GM21825 (cell line): Measurements from ENCODE around the gene GYPC.
"Not testable (repeated sequence)": the region's sequence is repeated elsewhere in the genome, so short reads cannot be mapped to it uniquely, and the experiment has no call there.

ENCODE experiments used
- ATAC-seq: cut with Tn5 transposase; IDR thresholded peaks from one replicate; pipeline ENCODE4 v1.9.1; 2021; ENCODE audit warnings: mild to moderate bottlenecking, moderate library complexity; ENCODE audit not compliant: unreplicated experiment

The GYPC gene

GRCh38 chr2:126668254-126668653, 12.3 kb downstream of the GYPC start:
- no peak for ATAC-seq

DNA sequence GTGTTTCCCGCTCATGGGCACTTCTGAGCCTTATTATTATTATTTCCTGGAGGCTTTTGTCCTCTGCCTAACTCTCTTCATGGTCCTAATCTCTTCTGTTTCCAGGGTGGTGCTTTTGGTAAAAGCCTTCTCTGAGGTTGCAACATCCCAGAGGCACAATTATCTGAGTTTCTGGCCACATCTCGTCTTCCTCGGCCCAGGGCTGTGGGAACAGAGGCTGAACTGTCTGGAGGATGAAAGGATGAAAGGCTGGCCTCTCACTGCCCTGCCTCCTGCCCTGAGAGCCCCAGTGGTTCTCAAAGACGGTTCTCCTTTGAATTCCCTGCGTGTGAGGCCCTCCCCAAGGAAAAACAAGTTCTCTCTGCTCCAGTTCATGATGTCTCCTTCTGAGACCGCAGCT, 13.8 kb downstream of the GYPC start:
- no peak for ATAC-seq

GRCh38 chr2:126671488-126671887, 15.5 kb downstream of the GYPC start:
- ATAC-seq, result no peak

DNA sequence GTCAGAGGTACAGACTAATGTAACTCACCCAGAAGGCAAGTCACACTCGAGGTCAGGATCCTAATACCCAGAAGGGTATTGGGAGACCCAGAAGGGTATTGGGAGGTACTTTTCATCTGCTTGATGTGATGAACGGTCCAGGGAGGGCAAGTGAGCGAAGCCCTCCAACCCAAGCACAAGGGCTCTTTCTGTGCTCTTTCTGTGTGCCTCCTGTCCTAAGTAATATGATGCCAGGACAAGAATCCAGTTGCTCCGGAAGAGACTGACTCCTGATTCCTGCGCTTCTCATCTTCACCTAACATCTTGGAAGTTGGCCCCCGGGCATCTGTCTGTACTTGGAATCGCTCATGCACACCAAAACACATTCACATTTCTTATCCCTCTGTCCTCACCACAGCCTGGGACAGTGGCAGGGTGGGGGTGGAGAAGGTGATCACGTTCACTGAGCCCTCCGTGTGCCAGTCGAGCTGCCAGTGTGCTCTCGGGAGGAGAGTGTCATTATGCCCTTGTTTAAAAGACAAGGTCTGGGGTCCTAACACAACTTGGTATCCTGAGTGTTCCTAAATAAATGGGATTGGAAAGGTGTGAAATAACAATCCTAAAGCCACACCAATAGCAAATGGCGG, 17.1 kb downstream of the GYPC start:
- no peak for ATAC-seq

DNA sequence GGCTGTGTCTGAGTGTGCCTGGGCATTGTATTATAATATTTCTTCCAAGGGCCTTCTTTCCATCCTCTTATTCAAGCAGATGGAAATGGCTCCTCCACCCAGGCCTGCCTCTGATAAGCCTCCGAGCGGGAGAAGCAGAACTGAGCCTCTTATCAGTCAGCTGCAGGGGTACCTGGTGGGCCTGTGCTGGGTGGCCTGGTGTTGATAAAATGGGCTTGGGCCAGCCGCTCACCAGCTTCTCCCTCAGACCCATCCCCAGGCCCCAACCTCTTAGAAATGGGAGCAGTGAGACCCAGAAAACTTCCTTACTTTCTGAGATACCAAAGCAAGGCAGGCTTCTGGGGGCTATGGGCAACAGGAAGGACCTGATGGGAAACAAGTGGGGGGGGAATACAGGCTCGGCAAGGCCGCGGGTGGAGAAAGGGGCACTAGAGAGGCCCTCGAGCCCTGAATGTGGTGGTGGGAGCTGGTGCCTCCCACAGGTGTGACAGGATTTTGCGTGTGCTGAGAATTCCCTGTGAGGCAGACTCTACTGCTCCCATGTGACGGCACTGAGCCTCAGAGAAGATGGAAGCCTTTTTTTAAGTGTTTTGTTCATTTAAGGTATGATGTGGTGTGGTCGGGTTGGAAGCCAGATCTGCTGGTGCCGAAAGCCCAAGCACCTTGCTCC, 18.3 kb downstream of the GYPC start:
- no peak for ATAC-seq

- no peak for ATAC-seq
Observed at GRCh38 chr2:126675637-126676036, 19.7 kb downstream of the GYPC start.

DNA sequence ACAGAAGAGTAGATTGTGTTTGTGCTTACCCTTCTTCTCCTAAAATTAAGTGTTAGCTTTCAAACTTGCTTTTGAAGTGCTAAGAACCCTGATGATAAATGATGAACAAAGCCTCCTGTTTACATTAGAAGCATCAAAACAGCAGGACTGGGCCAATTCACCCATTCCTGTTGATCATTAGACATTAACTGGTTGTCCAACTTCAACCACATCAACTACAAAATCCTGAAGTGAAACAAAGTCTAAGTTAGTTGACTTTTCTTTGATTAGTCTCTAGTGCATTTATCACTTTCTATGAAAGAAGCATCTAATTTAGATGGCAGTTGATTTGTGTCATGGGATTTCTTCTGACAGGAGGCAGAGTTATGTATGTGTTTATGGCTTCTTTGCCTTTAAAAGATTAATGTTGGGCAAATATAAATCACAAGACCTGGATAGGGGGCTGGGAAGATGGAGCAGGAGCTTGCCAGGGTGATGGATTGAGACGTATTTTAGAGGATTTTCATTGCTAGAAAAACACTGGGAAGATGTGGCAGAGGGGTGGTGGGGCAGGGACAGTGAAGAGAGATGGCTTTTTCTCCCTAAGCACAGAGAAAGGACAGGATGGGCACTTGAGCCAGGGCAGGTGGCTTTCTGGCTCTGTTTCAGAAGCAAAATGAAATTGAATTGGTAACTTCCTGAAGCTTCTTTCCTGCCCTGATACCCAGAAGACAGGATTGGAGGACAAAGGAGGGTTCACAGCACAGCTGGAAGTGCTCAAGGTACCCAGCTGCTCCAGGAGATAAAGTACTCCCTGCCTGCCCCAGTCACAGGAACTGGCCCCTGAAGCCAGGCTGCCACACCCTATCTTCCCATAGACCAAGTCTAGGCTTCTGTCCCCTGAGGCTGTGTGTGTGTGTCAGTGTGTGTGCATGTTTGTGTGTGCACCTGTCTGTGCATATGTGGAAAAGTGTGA, 20.5 kb downstream of the GYPC start:
- no peak for ATAC-seq

- no peak for ATAC-seq
Observed at GRCh38 chr2:126677176-126677538, 21.2 kb downstream of the GYPC start.

DNA sequence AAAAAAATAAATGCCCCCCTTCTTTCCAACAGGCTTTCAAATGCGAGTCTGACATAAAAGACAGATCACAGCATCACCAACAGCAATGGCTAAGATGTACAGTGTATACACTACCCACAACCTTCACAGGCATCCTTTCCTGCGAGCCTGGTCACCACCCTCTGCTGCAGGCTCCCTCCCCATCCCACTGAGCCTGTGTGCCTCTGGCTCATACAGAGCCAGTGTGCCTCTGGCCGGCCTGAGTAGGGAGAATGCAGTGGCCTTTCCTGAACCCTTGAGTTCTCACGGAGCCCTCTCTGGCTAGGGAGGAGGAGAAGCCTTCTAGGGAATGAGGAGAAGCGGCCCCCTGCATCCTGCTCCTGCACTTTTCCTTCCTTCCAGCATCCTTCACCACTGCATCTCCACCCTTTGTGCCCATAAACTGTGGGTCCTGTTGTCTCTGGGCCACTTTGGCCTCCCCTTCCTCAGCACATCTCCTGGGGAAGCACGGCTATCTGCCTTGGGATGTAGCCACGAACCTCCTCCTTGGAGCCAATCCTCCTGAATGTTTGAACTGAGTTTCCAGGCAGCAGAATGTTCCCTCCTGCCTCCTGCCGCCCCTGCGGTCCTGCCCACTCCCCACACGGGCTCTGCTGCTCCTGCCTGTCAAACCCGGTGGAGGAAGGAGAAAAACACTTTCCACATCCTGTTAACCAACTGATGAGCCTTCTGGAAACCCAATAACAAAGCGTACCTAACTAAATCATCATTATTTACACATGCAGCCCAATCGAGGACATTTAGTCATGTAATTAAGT, 22.5 kb downstream of the GYPC start:
- ATAC-seq, result no peak

DNA sequence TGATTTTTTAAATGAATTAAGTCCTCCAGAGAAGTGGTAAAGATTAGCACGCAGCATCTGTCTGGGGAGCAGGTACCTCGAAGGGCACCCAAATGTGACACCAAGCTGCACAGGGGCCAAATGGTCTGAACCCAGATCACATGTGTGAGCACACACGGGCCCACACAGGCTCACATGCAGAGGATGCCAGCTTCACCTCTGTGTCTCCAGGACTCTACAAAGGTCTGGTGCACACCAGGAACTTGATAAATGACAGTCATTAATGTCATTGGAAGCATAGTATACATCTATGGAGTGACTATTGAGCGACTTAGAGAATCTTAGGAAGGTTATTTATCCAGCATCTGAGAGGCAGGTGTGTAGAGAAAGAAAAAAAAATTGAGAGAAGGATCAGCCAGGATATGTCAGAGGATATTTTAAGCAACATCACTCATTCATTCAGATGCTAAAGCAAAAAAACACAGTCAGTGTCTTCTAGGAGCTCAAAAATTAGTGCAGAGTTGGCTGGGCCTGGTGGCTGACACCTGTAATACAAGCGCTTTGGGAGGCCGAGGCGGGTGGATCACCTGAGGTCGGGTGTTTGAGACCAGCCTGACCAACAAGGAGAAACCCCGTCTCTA, 23.2 kb downstream of the GYPC start:
- ATAC-seq, result no peak

GRCh38 chr2:126681505-126681904, 25.5 kb downstream of the GYPC start:
- ATAC-seq, result no peak

DNA sequence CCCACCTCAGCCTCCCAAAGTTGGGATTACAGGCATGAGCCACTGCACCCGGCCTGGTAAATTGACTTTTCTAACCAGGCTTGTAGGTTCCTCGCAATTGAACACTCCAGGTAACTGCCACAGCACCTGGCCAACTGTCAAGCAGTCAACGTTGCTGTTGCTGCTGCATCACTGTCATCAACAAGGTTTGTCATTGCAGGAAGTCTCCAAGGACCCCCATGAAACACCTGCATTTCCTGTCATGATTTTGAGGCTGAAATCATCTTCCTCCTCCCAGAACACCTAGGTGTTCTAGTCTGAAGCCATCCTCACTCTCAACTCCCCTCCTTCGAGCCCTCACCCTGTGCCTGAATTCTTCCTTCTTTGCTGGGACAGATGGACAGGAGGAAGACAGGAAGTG, 29.7 kb downstream of the GYPC start:
- ATAC-seq, result no peak

- ATAC-seq, result no peak
Observed at GRCh38 chr2:126686286-126686685, 30.3 kb downstream of the GYPC start.

GRCh38 chr2:126686841-126687485, 31.0 kb downstream of the GYPC start:
- ATAC-seq, result no peak

DNA sequence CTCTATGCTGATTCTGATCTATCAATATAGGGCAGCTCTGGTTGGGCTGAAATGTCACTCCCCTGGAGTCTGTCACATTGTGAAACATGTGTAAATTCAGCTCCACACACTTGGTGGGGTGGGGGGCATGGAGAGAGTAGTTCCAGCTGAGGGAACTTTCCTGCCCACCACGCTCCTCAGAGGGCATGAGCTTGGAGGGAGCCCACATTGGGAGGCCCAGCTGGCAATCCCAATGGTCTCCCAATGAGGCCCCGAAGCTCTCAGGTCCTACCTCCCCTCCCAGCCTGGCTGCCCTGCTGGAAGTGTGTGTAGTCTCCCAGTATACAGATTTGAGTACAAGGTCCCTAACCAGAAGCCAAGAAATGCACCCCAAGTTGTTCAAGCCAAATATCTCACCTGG, 31.5 kb downstream of the GYPC start:
- no peak for ATAC-seq

GRCh38 chr2:126688594-126688993, 32.6 kb downstream of the GYPC start:
- not testable (repeated sequence) for ATAC-seq

DNA sequence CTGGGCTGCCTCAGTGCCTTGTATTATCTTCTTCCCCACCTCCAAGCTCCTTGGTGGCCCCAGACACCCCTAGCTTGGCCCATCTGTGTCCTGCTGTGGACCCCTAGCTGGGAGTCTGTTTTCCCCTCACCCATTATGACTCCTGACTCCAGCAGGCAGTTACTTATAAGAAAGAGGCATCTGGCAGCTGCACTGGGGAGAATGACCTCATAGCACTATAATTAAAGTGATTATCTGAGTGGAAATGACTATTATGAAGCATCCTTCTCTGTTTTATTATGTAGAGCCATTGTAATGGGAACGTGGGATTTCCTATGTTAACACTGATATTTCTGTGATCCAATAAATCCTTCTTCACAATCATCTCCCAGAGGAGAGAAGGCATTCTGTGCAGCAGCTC, 36.3 kb downstream of the GYPC start:
- not testable (repeated sequence) for ATAC-seq

DNA sequence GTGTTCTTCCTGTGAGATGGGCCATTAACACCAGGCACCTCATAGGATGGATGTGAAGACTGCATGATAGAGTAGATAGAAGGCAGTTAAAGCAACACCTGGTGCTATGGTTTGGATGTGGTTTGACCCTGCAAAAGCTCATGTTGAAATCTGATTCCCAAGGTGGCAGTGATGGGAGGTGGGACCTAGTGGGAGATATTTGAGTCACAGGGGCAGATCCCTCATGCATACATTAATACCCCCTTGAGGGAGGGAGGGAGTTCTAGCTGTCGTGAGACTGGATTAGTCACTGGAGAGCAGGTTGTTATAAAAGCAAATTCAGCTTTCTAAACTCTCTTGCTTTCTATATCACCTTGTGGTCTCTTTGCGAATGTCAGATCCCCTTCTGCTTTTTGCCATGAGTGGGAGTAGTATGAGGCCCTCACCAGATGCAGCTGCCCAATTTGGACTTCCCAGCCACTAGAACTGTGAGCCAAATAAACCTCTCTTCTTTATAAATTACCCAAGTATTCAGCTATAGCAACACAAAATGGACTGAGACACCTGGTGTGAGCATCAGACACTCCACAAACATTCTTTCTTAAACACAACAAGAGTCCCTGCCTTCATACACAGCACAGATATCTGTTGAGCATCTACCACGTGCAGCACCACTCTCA, 37.1 kb downstream of the GYPC start:
- not testable (repeated sequence) for ATAC-seq
